Ascending aorta (tissue), 2 donors: ENCODE results near the gene ABHD11. TPM values are rescaled to one million over a fixed set of nuclear protein-coding genes. Genes with fewer than 3 reads are reported as not detected.

Experiments used
- DNase-seq, 2 donors: peaks; one replicate each; pipeline ENCODE4 v3.0.0-alpha.2; 2019; ENCODE audit warnings: low spot score in 2 of 2
- H3K27ac ChIP-seq, 2 donors: fragments of 200-600 bp; sonication (generic); one replicate each; pipeline ENCODE4 v1.5.1; 2016 to 2017; ENCODE audit warnings: mild to moderate bottlenecking in 1 of 2
- H3K27me3 ChIP-seq: fragments of 200-600 bp; sonication (generic); one replicate; pipeline ENCODE4 v1.5.1; 2017
- H3K36me3 ChIP-seq, 2 donors: fragments of 200-600 bp; sonication (generic); one replicate each; pipeline ENCODE4 v1.5.1; 2016
- H3K4me1 ChIP-seq, 2 donors: fragments of 200-600 bp; sonication (generic); one replicate each; pipeline ENCODE4 v1.5.1; 2016 to 2017; ENCODE audit warnings: mild to moderate bottlenecking in 1 of 2
- H3K4me3 ChIP-seq, 2 donors: fragments of 200-600 bp; sonication (generic); one replicate each; pipeline ENCODE4 v1.5.1; 2016 to 2017; ENCODE audit warnings: mild to moderate bottlenecking in 1 of 2
- H3K9me3 ChIP-seq, 2 donors: fragments of 200-600 bp; sonication (generic); one replicate each; pipeline ENCODE4 v1.5.1; 2016
- CTCF ChIP-seq, 3 experiments: fragments of 200-600 bp in 2 of 3; fragments of 450-650 bp in 1 of 3; sonication (generic) in 2 of 3; IDR thresholded peaks; one replicate each; pipeline ENCODE4 v1.5.1; 2016 to 2019; ENCODE audit warnings: antibody characterized with exemption in 3 of 3, mild to moderate bottlenecking in 1 of 3, moderate library complexity in 1 of 3
- intact Hi-C: fragments of 100-400 bp; cut with DNase I; formaldehyde crosslinking; loops from one replicate; pipeline ENCODE4 v1.15.1; 2023
- total RNA-seq: library from RNA; depleted of rRNA; stranded (reverse); fragments of >200 nt; gene quantifications from one replicate; pipeline ENCODE4 v1.1.0, GENCODE V29; 2016

The ABHD11 gene
- total RNA-seq, 1 donor from 2014 or later = 55.7 TPM

GRCh38 chr7:73768641-73769480 lies 30.3 kb upstream of the ABHD11 start:
- no peaks in the 10 kb centered on the region for H3K36me3 ChIP-seq
- H3K4me1 ChIP-seq = peaks cover 0 to 7% of the 10 kb centered on the region in 2 donors
- peak overlapping the region in 1 of 2 donors; percentile 55 for H3K4me3 ChIP-seq
- H3K27me3 ChIP-seq = peaks cover 13% of the 10 kb centered on the region
- no peak overlapping the region for H3K27ac ChIP-seq
- no peak for DNase-seq
- TF ChIP-seq CTCF (IDR thresholded peaks at IDR 0.05) = no peak
- intact Hi-C loops = no loop called here
- H3K9me3 ChIP-seq = no peaks in the 10 kb centered on the region

GRCh38 chr7:73766556-73767229 lies 28.1 kb upstream of the ABHD11 start:
- Histone ChIP-seq H3K27me3 (peaks cover 13% of the 10 kb centered on the region), H3K4me1 (peaks cover 0 to 7% of the 10 kb centered on the region in 2 donors), H3K4me3 (no peak overlapping the region), H3K9me3 (no peaks in the 10 kb centered on the region), H3K27ac (no peak overlapping the region), H3K36me3 (no peaks in the 10 kb centered on the region)
- intact Hi-C loops = no loop called here
- TF ChIP-seq CTCF (IDR thresholded peaks at IDR 0.05) = no peak
- no peak for DNase-seq

- no peaks in the 10 kb centered on the region for H3K9me3 ChIP-seq
- no peaks in the 10 kb centered on the region for H3K4me1 ChIP-seq
- no peak overlapping the region for H3K4me3 ChIP-seq
- DNase-seq = no peak
- no peaks in the 10 kb centered on the region for H3K27me3 ChIP-seq
- no peak for TF ChIP-seq CTCF (IDR thresholded peaks at IDR 0.05)
- H3K36me3 ChIP-seq = no peaks in the 10 kb centered on the region
- no peak overlapping the region for H3K27ac ChIP-seq
- intact Hi-C loops = no loop called here
Measured at GRCh38 chr7:73762659-73762999, 24.0 kb upstream of the ABHD11 start.

- TF ChIP-seq CTCF (IDR thresholded peaks at IDR 0.05) = no peak
- Histone ChIP-seq H3K27ac (no peak overlapping the region), H3K36me3 (no peaks in the 10 kb centered on the region), H3K4me3 (no peak overlapping the region), H3K4me1 (no peaks in the 10 kb centered on the region), H3K9me3 (no peaks in the 10 kb centered on the region), H3K27me3 (no peaks in the 10 kb centered on the region)
- no peak for DNase-seq
- intact Hi-C loops = no loop called here
Measured at GRCh38 chr7:73761854-73762658, 23.5 kb upstream of the ABHD11 start.

GRCh38 chr7:73758581-73759138 lies 20.1 kb upstream of the ABHD11 start:
- intact Hi-C loops = no loop called here
- H3K9me3 ChIP-seq = no peaks in the 10 kb centered on the region
- H3K4me1 ChIP-seq = no peaks in the 10 kb centered on the region
- DNase-seq = no peak
- H3K27me3 ChIP-seq = no peaks in the 10 kb centered on the region
- H3K36me3 ChIP-seq = no peaks in the 10 kb centered on the region
- TF ChIP-seq CTCF (IDR thresholded peaks at IDR 0.05) = no peak
- no peak overlapping the region for H3K27ac ChIP-seq
- no peak overlapping the region for H3K4me3 ChIP-seq
